Activated naive CD8-positive, alpha-beta T cell treated with anti-CD3 and anti-CD28 coated beads, Interleukin-2, amount 50 U/mL, for 24 hours (primary cell): ENCODE data around the gene TBL1X.
"Not testable (repeated sequence)": the region's sequence is repeated elsewhere in the genome, so short reads cannot be mapped to it uniquely, and the experiment has no call there.

Experiments
- ATAC-seq: fragments of 150-1000 bp; cut with Tn5 transposase; one replicate; pipeline ENCODE4 v1.10.0; 2021
- DNase-seq: peaks from one replicate; pipeline ENCODE4 v3.0.0; 2021
- H3K27ac Mint-ChIP-seq: one replicate; pipeline ENCODE4 v1.8.0; 2021; ENCODE audit warnings: mild to moderate bottlenecking, mixed read lengths
- H3K27me3 Mint-ChIP-seq: one replicate; pipeline ENCODE4 v1.8.0; 2021; ENCODE audit warnings: mixed read lengths
- H3K36me3 Mint-ChIP-seq: one replicate; pipeline ENCODE4 v1.8.0; 2021; ENCODE audit warnings: low read depth, mixed read lengths
- H3K4me1 Mint-ChIP-seq: one replicate; pipeline ENCODE4 v1.8.0; 2021; ENCODE audit warnings: mixed read lengths
- H3K4me3 Mint-ChIP-seq: one replicate; pipeline ENCODE4 v1.8.0; 2021; ENCODE audit warnings: mild to moderate bottlenecking, moderate library complexity, mixed read lengths
- H3K9me3 Mint-ChIP-seq: one replicate; pipeline ENCODE4 v1.8.0; 2021; ENCODE audit warnings: mixed read lengths

Gene TBL1X

GRCh38 chrX:9528498-9528897 is 63.6 kb downstream of the TBL1X start:
- Mint-ChIP-seq H3K27me3 (no peaks in the 10 kb centered on the region), H3K9me3 (no peaks in the 10 kb centered on the region), H3K4me1 (peaks cover 57% of the 10 kb centered on the region), H3K4me3 (no peak overlapping the region), H3K36me3 (peaks cover 2% of the 10 kb centered on the region), H3K27ac (no peak overlapping the region)
- ATAC-seq (no peak), DNase-seq (no peak)

DNA sequence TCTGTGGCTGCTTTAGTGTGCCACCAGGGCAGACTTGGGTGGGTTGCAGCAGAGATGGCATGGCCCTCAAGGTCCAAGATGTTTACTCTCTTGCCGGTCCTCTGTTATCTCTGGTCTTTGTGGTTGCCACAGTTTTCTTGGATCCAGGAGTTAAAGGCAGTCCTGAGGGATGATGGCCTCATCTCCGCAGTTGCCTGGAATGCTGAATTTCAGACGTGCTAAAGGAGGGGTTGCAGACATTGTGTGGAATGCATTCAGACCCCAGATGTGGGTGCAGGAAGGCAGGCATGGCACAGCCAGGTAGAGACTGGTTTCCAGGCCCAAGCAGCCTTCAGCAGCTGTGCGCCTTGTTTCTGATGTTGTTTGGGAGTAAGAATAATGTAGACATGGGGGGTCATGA is 64.4 kb downstream of the TBL1X start:
- H3K27ac Mint-ChIP-seq: no peak overlapping the region
- no peak overlapping the region for H3K4me3 Mint-ChIP-seq
- H3K27me3 Mint-ChIP-seq: no peaks in the 10 kb centered on the region
- DNase-seq (no peak), ATAC-seq (no peak)
- H3K4me1 Mint-ChIP-seq: peaks cover 62% of the 10 kb centered on the region
- H3K36me3 Mint-ChIP-seq: peaks cover 2% of the 10 kb centered on the region
- no peaks in the 10 kb centered on the region for H3K9me3 Mint-ChIP-seq

DNA sequence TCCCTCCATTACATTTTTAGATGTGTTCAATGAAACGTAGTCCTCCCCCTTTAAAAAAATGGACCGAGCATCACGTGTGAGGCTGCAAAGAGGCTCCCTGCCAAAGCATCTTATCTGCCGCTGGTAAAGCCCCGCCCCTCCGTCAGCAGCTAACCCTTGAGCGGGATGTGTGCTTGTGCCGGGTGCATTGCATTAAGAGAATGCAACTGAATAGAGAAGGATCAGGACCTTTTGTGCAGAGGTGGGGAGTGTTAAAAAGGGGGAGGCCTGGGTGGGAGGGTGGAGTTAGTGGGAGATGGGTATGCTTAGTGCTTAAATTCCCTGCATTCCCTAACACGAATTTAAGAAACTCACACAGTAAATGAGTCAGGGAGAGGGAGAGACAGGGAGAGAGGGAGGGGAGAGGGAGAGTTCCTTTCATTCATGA is 66.0 kb downstream of the TBL1X start:
- H3K4me3 Mint-ChIP-seq: peak overlapping the region; percentile 39
- H3K36me3 Mint-ChIP-seq: peaks cover 2% of the 10 kb centered on the region
- no peak overlapping the region for H3K27ac Mint-ChIP-seq
- no peaks in the 10 kb centered on the region for H3K27me3 Mint-ChIP-seq
- peak; percentile 42 for DNase-seq
- H3K9me3 Mint-ChIP-seq: no peaks in the 10 kb centered on the region
- peaks cover 57% of the 10 kb centered on the region for H3K4me1 Mint-ChIP-seq
- ATAC-seq: peak; percentile 83

GRCh38 chrX:9532349-9532748 is 67.5 kb downstream of the TBL1X start:
- no peak for ATAC-seq

DNA sequence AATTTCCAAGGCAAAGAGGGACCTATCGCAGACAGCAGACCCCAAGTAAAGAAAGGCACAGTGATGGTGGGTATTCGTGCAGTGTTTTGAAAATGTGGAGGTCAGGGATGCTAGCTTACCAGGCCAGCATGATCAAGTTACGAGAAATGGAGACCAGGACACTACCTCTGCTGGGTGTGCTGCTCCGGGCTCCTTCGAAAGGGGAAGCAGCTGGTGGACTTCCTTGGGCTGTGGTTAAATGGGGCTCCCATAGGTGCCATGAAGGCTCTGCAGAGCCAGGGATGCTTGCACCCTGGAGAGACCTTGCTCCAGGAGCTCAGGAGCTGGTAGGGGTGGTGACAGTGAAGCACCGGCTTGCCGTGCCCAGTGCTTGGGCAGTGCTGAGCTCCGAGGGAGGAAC is 68.8 kb downstream of the TBL1X start:
- no peak for DNase-seq
- Mint-ChIP-seq H3K4me3 (no peak overlapping the region), H3K27me3 (no peaks in the 10 kb centered on the region), H3K27ac (no peak overlapping the region), H3K9me3 (no peaks in the 10 kb centered on the region), H3K36me3 (peaks cover 8% of the 10 kb centered on the region), H3K4me1 (peaks cover 55% of the 10 kb centered on the region)
- no peak for ATAC-seq

More at GRCh38 chrX:9532349-9532748, 67.5 kb downstream of the TBL1X start:
- DNase-seq: no peak
- no peak overlapping the region for H3K4me3 Mint-ChIP-seq
- peaks cover 4% of the 10 kb centered on the region for H3K36me3 Mint-ChIP-seq
- no peaks in the 10 kb centered on the region for H3K27me3 Mint-ChIP-seq
- H3K27ac Mint-ChIP-seq: no peak overlapping the region
- H3K4me1 Mint-ChIP-seq: peaks cover 51% of the 10 kb centered on the region
- no peaks in the 10 kb centered on the region for H3K9me3 Mint-ChIP-seq

DNA sequence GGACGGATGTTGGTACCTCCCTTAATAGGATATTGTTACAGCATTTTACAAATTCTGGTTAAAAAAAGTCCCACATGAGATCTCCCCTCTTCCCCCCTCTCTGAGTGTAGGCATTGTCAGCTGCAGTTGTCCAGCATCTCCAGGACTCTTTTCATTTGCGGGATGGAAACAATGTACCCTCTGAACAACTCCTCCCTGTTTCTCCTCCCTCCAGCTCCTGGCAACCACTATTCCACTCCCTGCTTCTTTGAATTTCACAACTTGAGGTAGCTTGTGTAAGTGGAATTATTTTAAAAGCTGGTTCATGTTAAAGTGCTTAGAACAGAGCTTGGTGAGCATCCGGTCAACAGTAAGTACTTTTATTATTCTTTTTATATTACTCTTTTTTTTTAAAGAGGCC is 69.8 kb downstream of the TBL1X start:
- Mint-ChIP-seq H3K9me3 (no peaks in the 10 kb centered on the region), H3K27ac (no peak overlapping the region), H3K4me3 (no peak overlapping the region), H3K4me1 (peaks cover 56% of the 10 kb centered on the region), H3K27me3 (no peaks in the 10 kb centered on the region), H3K36me3 (peaks cover 11% of the 10 kb centered on the region)
- ATAC-seq (no peak), DNase-seq (no peak)

GRCh38 chrX:9535101-9535500 is 70.2 kb downstream of the TBL1X start:
- H3K27me3 Mint-ChIP-seq: no peaks in the 10 kb centered on the region
- peaks cover 53% of the 10 kb centered on the region for H3K4me1 Mint-ChIP-seq
- no peak for ATAC-seq
- H3K4me3 Mint-ChIP-seq: no peak overlapping the region
- peaks cover 11% of the 10 kb centered on the region for H3K36me3 Mint-ChIP-seq
- no peaks in the 10 kb centered on the region for H3K9me3 Mint-ChIP-seq
- H3K27ac Mint-ChIP-seq: no peak overlapping the region
- DNase-seq: no peak

GRCh38 chrX:9536156-9536555 is 71.3 kb downstream of the TBL1X start:
- H3K27ac Mint-ChIP-seq, H3K9me3 Mint-ChIP-seq, H3K27me3 Mint-ChIP-seq: not testable (repeated sequence)

DNA sequence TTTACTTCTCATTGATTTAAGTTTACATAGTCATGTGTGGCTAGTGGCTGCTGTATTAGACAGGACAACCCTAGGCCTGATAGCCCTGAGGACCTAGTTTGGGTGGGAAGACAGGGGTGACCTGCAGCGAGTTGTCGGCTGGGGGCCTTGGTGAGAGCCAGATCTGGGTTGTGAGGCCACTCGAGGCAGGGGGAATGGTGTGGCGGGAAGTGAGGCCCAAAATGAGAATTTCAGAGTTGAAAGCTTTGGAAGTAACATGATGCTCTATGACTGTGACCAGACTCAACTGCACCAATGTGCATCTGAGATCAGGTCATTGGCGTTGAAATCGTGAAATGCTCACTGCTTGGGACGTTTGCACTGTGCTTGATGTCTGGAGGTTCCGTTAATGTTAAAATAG is 72.9 kb downstream of the TBL1X start:
- ATAC-seq: no peak
- H3K4me3 Mint-ChIP-seq: no peak overlapping the region
- peaks cover 46% of the 10 kb centered on the region for H3K4me1 Mint-ChIP-seq
- no peaks in the 10 kb centered on the region for H3K27me3 Mint-ChIP-seq
- H3K9me3 Mint-ChIP-seq: no peaks in the 10 kb centered on the region
- DNase-seq: no peak
- peaks cover 11% of the 10 kb centered on the region for H3K36me3 Mint-ChIP-seq
- H3K27ac Mint-ChIP-seq: no peak overlapping the region

More at GRCh38 chrX:9536156-9536555, 71.3 kb downstream of the TBL1X start:
- not testable (repeated sequence) for H3K4me3 Mint-ChIP-seq, DNase-seq, ATAC-seq
- Mint-ChIP-seq H3K4me1 (peaks cover 44% of the 10 kb centered on the region), H3K36me3 (peaks cover 11% of the 10 kb centered on the region)

DNA sequence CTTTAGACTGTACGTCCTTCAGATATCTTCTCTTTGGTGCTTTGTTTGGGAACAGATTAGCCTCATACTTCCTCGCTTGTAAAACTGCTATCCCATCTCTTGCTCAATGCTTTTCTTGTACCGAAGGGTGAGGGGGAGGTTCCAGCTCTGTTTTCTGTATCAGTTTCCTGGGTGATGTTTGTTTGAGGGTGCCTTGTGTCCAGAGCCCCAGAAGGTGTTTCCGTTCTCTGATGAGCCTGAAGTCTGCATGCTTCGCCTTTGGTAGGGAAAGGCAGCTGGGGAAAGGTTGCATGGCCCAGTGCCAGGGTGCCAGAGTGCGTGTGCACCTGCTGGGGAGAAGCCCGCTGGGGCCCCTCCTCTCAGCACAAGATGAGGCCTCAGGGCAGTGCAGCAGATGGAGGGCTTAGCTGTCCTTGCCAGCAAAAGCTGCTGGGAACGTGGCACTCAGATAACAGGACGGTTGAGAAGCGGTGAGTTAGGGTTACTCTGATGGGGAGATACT is 73.7 kb downstream of the TBL1X start:
- peaks cover 41% of the 10 kb centered on the region for H3K4me1 Mint-ChIP-seq
- peaks cover 11% of the 10 kb centered on the region for H3K36me3 Mint-ChIP-seq
- DNase-seq: no peak
- no peaks in the 10 kb centered on the region for H3K27me3 Mint-ChIP-seq
- no peak overlapping the region for H3K4me3 Mint-ChIP-seq
- peak; percentile 28 for ATAC-seq
- no peaks in the 10 kb centered on the region for H3K9me3 Mint-ChIP-seq
- H3K27ac Mint-ChIP-seq: no peak overlapping the region

DNA sequence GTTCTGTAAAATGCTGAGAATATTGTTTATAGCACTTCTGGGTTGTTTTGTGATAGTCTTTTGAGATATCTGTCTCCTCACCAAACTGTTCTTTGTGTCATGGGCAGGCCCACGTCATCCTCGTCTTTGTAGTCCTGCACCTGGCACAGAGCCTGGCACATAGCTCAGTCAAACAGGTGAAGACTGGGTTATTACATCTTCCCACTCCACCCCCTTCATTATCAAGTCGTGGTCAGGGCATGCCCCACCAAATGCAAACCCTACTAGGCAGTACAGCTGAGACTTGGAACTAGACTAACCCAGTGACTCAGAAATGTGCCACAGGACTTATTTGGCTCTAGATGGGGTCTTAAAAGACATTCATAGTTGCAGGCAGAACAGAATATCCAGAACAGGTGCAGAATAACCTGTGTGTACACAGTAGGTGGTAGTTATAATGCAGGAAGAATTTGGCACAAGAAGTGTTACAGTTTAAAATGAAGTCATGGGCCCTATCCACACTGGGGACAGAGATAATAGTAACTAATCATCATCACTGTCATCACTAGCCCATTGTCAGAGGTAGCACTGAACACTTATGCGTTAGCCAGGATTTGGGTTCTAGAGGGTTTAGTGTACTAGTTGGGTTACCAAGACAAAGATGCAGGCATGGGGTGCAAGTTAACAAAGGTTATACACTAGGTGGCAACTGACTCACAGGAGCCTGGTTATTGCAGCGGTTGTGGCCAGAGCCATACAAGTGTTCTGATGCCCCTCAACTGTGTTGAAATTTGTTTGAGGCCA is 74.9 kb downstream of the TBL1X start:
- H3K9me3 Mint-ChIP-seq: no peaks in the 10 kb centered on the region
- H3K4me3 Mint-ChIP-seq: no peak overlapping the region
- no peak for DNase-seq
- peaks cover 11% of the 10 kb centered on the region for H3K36me3 Mint-ChIP-seq
- H3K4me1 Mint-ChIP-seq: peaks cover 30% of the 10 kb centered on the region
- H3K27ac Mint-ChIP-seq: no peak overlapping the region
- H3K27me3 Mint-ChIP-seq: no peaks in the 10 kb centered on the region
- no peak for ATAC-seq

DNA sequence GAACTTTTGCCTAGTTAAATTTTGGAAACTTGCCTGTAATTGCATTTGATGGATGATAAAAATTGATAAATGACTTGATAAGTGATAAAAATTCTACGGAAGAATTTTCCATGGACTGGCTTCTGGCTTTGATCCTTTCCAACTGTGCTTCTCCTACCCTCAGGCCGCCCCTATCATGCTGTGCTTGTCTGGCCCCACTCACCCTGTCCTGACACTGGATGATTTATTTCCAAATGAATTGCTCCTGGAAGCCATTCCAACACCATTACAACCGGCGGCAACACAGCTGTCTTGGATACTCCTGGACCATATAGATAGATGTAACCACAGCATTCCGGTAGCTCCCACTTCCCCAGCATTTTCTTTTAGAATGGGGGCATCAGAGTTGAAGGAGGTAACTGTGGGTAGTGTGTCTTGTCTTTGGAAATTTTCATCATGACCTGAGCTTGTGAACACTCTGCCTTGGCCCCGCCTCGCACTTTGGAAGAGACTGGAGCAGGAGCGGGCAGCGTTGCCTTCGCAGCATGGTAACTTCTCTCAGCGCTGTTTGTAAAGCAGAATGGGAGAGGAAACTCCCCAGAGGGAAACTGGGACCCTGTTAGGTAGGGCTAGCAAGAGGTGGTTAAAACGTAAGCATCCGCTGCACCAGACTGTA is 77.4 kb downstream of the TBL1X start:
- Mint-ChIP-seq H3K4me3 (no peak overlapping the region), H3K27ac (no peak overlapping the region)

GRCh38 chrX:9542761-9543111 is 77.9 kb downstream of the TBL1X start:
- Mint-ChIP-seq H3K9me3 (no peaks in the 10 kb centered on the region), H3K27ac (no peak overlapping the region), H3K4me3 (no peak overlapping the region), H3K4me1 (peaks cover 26% of the 10 kb centered on the region), H3K36me3 (peaks cover 9% of the 10 kb centered on the region), H3K27me3 (no peaks in the 10 kb centered on the region)
- DNase-seq (no peak), ATAC-seq (no peak)

More for the DNA sequence above, 77.4 kb downstream of the TBL1X start:
- DNase-seq (no peak), ATAC-seq (no peak)
- H3K36me3 Mint-ChIP-seq: peaks cover 13% of the 10 kb centered on the region
- H3K9me3 Mint-ChIP-seq: no peaks in the 10 kb centered on the region
- peaks cover 28% of the 10 kb centered on the region for H3K4me1 Mint-ChIP-seq
- H3K27me3 Mint-ChIP-seq: no peaks in the 10 kb centered on the region

- H3K4me3 Mint-ChIP-seq: no peak overlapping the region
- H3K36me3 Mint-ChIP-seq: peaks cover 3% of the 10 kb centered on the region
- H3K27ac Mint-ChIP-seq: no peak overlapping the region
- no peaks in the 10 kb centered on the region for H3K27me3 Mint-ChIP-seq
- DNase-seq (no peak), ATAC-seq (no peak)
- no peaks in the 10 kb centered on the region for H3K9me3 Mint-ChIP-seq
- peaks cover 18% of the 10 kb centered on the region for H3K4me1 Mint-ChIP-seq
Measured at GRCh38 chrX:9555354-9555753, 90.5 kb downstream of the TBL1X start.

DNA sequence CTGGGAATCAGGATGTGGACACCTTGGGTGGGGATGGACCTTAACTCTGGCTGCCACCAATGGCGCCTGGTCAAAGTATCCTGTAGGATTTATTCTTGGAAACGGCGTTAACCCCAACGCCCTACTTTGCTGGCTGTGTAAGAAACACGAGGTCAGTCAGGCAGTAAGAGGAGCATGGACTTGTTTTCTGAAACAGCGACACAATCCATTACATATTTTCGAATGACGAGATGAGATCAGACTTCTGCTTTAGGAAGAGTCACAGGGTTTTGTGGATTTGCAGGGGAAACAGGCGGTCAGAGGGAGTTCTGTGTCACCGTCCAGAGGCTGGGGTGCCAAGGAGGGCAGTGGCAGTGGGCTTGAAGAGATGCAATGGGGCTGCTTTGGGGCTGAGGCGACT is 92.2 kb downstream of the TBL1X start:
- no peak overlapping the region for H3K4me3 Mint-ChIP-seq
- no peaks in the 10 kb centered on the region for H3K27me3 Mint-ChIP-seq
- H3K9me3 Mint-ChIP-seq: no peaks in the 10 kb centered on the region
- peaks cover 10% of the 10 kb centered on the region for H3K36me3 Mint-ChIP-seq
- DNase-seq: no peak
- H3K27ac Mint-ChIP-seq: no peak overlapping the region
- ATAC-seq: no peak
- H3K4me1 Mint-ChIP-seq: peaks cover 26% of the 10 kb centered on the region
